Stomach smooth muscle (tissue), 2 donors: Measurements from ENCODE around the gene FAM156A.
"Not testable (repeated sequence)": the region's sequence is repeated elsewhere in the genome, so short reads cannot be mapped to it uniquely, and the experiment has no call there.

Experiments used
- H3K27ac ChIP-seq: one replicate; pipeline ENCODE4 v1.7.0; 2013; ENCODE audit warnings: mild to moderate bottlenecking, low read length, inconsistent platforms
- H3K27me3 ChIP-seq, 2 donors: one replicate each; pipeline ENCODE4 v1.7.0; 2013; ENCODE audit warnings: low read length in 2 of 2; ENCODE audit not compliant: insufficient read depth in 2 of 2, control insufficient read depth in 1 of 2
- H3K36me3 ChIP-seq, 2 donors: one replicate each; pipeline ENCODE4 v1.7.0; 2013; ENCODE audit warnings: low read length in 2 of 2; ENCODE audit not compliant: control insufficient read depth in 2 of 2, insufficient read depth in 2 of 2
- H3K4me1 ChIP-seq: one replicate; pipeline ENCODE4 v1.7.0; 2013; ENCODE audit warnings: low read length; ENCODE audit not compliant: control insufficient read depth, insufficient read depth
- H3K4me3 ChIP-seq, 2 donors: one replicate each; pipeline ENCODE4 v1.7.0; 2013; ENCODE audit warnings: low read length in 2 of 2
- H3K9ac ChIP-seq, 2 donors: one replicate each; pipeline ENCODE4 v1.7.0; 2013; ENCODE audit warnings: low read length in 2 of 2, mild to moderate bottlenecking in 1 of 2
- H3K9me3 ChIP-seq, 2 donors: one replicate each; pipeline ENCODE4 v1.7.0; 2013; ENCODE audit warnings: low read length in 2 of 2; ENCODE audit not compliant: control insufficient read depth in 2 of 2
- donor health status: healthy.
- donor health status: Pancreatic carcinoma.

FAM156A gene

GRCh38 chrX:52958961-52959360 is 643 bp upstream of the FAM156A start:
- not testable (repeated sequence) for H3K4me3 ChIP-seq, H3K27ac ChIP-seq, H3K27me3 ChIP-seq, H3K9me3 ChIP-seq, H3K36me3 ChIP-seq, H3K4me1 ChIP-seq, H3K9ac ChIP-seq

GRCh38 chrX:52949884-52950283 is 8.4 kb downstream of the FAM156A start:
- H3K27ac ChIP-seq, H3K9me3 ChIP-seq, H3K27me3 ChIP-seq, H3K4me1 ChIP-seq, H3K9ac ChIP-seq, H3K4me3 ChIP-seq, H3K36me3 ChIP-seq: not testable (repeated sequence)

GRCh38 chrX:52949325-52949724 is 9.0 kb downstream of the FAM156A start:
- H3K4me1 ChIP-seq, H3K36me3 ChIP-seq, H3K9me3 ChIP-seq, H3K27ac ChIP-seq, H3K4me3 ChIP-seq, H3K9ac ChIP-seq, H3K27me3 ChIP-seq: not testable (repeated sequence)

- H3K9me3 ChIP-seq, H3K4me3 ChIP-seq, H3K27me3 ChIP-seq, H3K27ac ChIP-seq, H3K36me3 ChIP-seq, H3K4me1 ChIP-seq, H3K9ac ChIP-seq: not testable (repeated sequence)
These were observed 10.1 kb downstream of the FAM156A start for GRCh38 chrX:52948265-52948664.

GRCh38 chrX:52947501-52947900 is 10.8 kb downstream of the FAM156A start:
- H3K9ac ChIP-seq, H3K4me3 ChIP-seq, H3K27me3 ChIP-seq, H3K36me3 ChIP-seq, H3K9me3 ChIP-seq, H3K4me1 ChIP-seq, H3K27ac ChIP-seq: not testable (repeated sequence)

- H3K4me3 ChIP-seq, H3K27me3 ChIP-seq, H3K9me3 ChIP-seq, H3K9ac ChIP-seq, H3K4me1 ChIP-seq, H3K36me3 ChIP-seq, H3K27ac ChIP-seq: not testable (repeated sequence)
These were observed 12.4 kb downstream of the FAM156A start for GRCh38 chrX:52945838-52946494.

- not testable (repeated sequence) for H3K4me3 ChIP-seq, H3K36me3 ChIP-seq, H3K27me3 ChIP-seq, H3K27ac ChIP-seq, H3K9ac ChIP-seq, H3K4me1 ChIP-seq, H3K9me3 ChIP-seq
These were observed 16.6 kb downstream of the FAM156A start for GRCh38 chrX:52941728-52942127.

GRCh38 chrX:52940704-52941103 is 17.6 kb downstream of the FAM156A start:
- not testable (repeated sequence) for H3K27me3 ChIP-seq, H3K4me1 ChIP-seq, H3K9ac ChIP-seq, H3K27ac ChIP-seq, H3K9me3 ChIP-seq, H3K4me3 ChIP-seq, H3K36me3 ChIP-seq

- Histone ChIP-seq H3K4me3 (peak overlapping the region; percentile 78 to 96), H3K27ac (peak overlapping the region; percentile 95), H3K9ac (peak overlapping the region; percentile 93 to 98)
- H3K27me3 ChIP-seq, H3K36me3 ChIP-seq, H3K9me3 ChIP-seq, H3K4me1 ChIP-seq: not testable (repeated sequence)
These were observed 22.9 kb downstream of the FAM156A start for GRCh38 chrX:52935470-52935784.

GRCh38 chrX:52934704-52935469 is 23.4 kb downstream of the FAM156A start:
- H3K9ac ChIP-seq: peak overlapping the region; percentile 93 to 98
- H3K36me3 ChIP-seq: no peaks in the 10 kb centered on the region
- H3K9me3 ChIP-seq: no peaks in the 10 kb centered on the region
- H3K27me3 ChIP-seq: no peaks in the 10 kb centered on the region
- peak overlapping the region; percentile 78 to 96 for H3K4me3 ChIP-seq
- H3K27ac ChIP-seq: peak overlapping the region; percentile 95
- H3K4me1 ChIP-seq: peaks cover 8% of the 10 kb centered on the region

GRCh38 chrX:52933976-52934703 is 24.2 kb downstream of the FAM156A start:
- Histone ChIP-seq H3K27ac (peak overlapping the region; percentile 95), H3K9ac (peak overlapping the region; percentile 69 to 93), H3K4me1 (peaks cover 8% of the 10 kb centered on the region), H3K36me3 (no peaks in the 10 kb centered on the region), H3K27me3 (no peaks in the 10 kb centered on the region), H3K4me3 (peak overlapping the region; percentile 78 to 96), H3K9me3 (no peaks in the 10 kb centered on the region)
